Smooth muscle cell (in vitro differentiated cells): ENCODE results near the gene SIRPD. TPM values are rescaled to one million over a fixed set of nuclear protein-coding genes. Genes with fewer than 3 reads are reported as not detected.

Source experiments
- DNase-seq: peaks from one replicate; lab custom pipeline; 2025; ENCODE audit not compliant: unreplicated experiment; lab: John Stamatoyannopoulos, UW
- H2AFZ ChIP-seq: fragments of 200-600 bp; sonication (generic); 2 replicates; pipeline ENCODE4 v1.6.0; 2016; ENCODE audit warnings: antibody characterized with exemption, low read depth, mild to moderate bottlenecking
- H3F3A ChIP-seq: fragments of 200-600 bp; sonication (generic); 2 replicates; pipeline ENCODE4 v1.6.0; 2017; ENCODE audit warnings: antibody characterized with exemption, low read depth
- H3K27ac ChIP-seq: fragments of 200-600 bp; sonication (generic); 2 replicates; pipeline ENCODE4 v1.5.1; 2016; ENCODE audit warnings: low read depth, mild to moderate bottlenecking
- H3K27me3 ChIP-seq: fragments of 200-600 bp; sonication (generic); 2 replicates; pipeline ENCODE4 v1.6.1; 2016; ENCODE audit warnings: low read depth, mild to moderate bottlenecking
- H3K36me3 ChIP-seq: fragments of 200-600 bp; sonication (generic); 2 replicates; pipeline ENCODE4 v1.5.1; 2016; ENCODE audit warnings: low read depth
- H3K4me1 ChIP-seq: fragments of 200-600 bp; sonication (generic); 2 replicates; pipeline ENCODE4 v1.5.1; 2016; ENCODE audit warnings: low read depth
- H3K4me2 ChIP-seq: fragments of 200-600 bp; sonication (generic); 2 replicates; pipeline ENCODE4 v1.6.0; 2016; ENCODE audit warnings: mild to moderate bottlenecking
- H3K4me3 ChIP-seq: fragments of 200-600 bp; sonication (generic); 2 replicates; pipeline ENCODE4 v1.5.1; 2016; ENCODE audit warnings: mild to moderate bottlenecking
- H3K79me2 ChIP-seq: fragments of 200-600 bp; sonication (generic); 2 replicates; pipeline ENCODE4 v1.6.0; 2016; ENCODE audit warnings: low read depth, mild to moderate bottlenecking
- H3K9ac ChIP-seq: fragments of 200-600 bp; sonication (generic); 2 replicates; pipeline ENCODE4 v1.6.0; 2016; ENCODE audit warnings: low read depth
- H3K9me3 ChIP-seq: fragments of 200-600 bp; sonication (generic); replicated peaks from 2 replicates; pipeline ENCODE4 v1.5.1; 2016; ENCODE audit warnings: low read depth
- H4K20me1 ChIP-seq: fragments of 200-600 bp; sonication (generic); 2 replicates; pipeline ENCODE4 v1.6.0; 2016; ENCODE audit warnings: low read depth
- WGBS: methylation state at CpG from one replicate; pipeline ENCODE4 v1.1.7; 2016; ENCODE audit warnings: low lambda C conversion rate; 5-methylcytosine and 5-hydroxymethylcytosine counted together
- polyA plus RNA-seq: library from polyadenylated mRNA; unstranded; fragments of >200 nt; fragmentation: Nextera tagmentation; extraction: Ambion mirVana; gene quantifications from 2 replicates; pipeline ENCODE4 v1.2.1, GENCODE V29; 2016
- small RNA-seq: library from RNA; depleted of rRNA; stranded (forward); fragments of <200 nt; gene quantifications from one replicate; pipeline ENCODE3, GENCODE V24; 2014
- total RNA-seq: library from RNA; depleted of rRNA; stranded (reverse); fragments of >200 nt; gene quantifications from 2 replicates; pipeline ENCODE4 v1.2.3, GENCODE V29; 2014
- TF ChIP-seq, protein P1 (sequence below): fragments of 200-600 bp; sonication (generic); IDR thresholded peaks from 2 replicates; pipeline ENCODE4 v1.5.1; 2017; ENCODE audit warnings: borderline replicate concordance, mild to moderate bottlenecking, antibody characterized with exemption; ENCODE audit not compliant: insufficient read depth, poor library complexity, severe bottlenecking

The SIRPD gene
- total and polyA plus RNA-seq, 2 experiments from 2014 or later, result not detected

DNA sequence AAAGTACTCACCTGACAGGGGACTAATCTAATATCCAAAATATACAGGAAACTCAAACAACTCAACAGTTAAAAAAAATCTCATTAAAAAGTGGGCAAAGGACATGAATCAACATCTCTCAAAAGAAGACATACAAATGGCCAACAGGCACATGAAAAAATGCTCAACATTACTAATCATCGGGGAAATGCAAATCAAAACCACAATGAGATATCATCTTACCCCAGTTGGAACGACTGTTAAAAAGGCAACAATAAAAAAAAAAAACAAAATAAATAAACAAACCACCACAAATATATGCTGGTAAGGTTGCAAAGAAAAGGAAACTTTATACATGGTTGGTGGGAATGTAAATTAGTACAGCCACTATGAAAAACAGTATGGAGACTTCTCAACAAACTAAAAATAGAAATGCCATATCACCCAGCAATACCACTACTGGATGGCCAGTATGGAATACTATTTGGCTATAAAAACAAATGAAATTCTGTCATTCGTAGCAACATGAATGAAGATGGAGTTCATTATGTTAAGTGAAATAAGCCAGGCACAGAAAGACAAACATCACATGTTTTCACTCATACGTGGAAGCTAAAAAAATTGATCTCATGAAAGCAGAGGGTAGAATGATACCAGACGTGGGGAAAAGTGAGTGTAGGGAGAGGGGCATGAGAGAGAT, 72.9 kb downstream of the SIRPD start:
- Histone ChIP-seq H3K4me2 (no peak overlapping the region), H3K4me1 (no peaks in the 10 kb centered on the region), H3K9ac (no peak overlapping the region), H3K27me3 (peaks cover 6% of the 10 kb centered on the region), H3K4me3 (no peak overlapping the region), H3K27ac (no peak overlapping the region), H2AFZ (no peak overlapping the region), H3K36me3 (no peaks in the 10 kb centered on the region), H3K79me2 (no peaks in the 10 kb centered on the region), H3F3A (no peaks in the 10 kb centered on the region), H3K9me3 (no peaks in the 10 kb centered on the region), H4K20me1 (no peaks in the 10 kb centered on the region)
- 65% methylated on average over 5 of the region's 5 CpGs for WGBS
- no peak for DNase-seq
- TF ChIP-seq, protein P1, sequence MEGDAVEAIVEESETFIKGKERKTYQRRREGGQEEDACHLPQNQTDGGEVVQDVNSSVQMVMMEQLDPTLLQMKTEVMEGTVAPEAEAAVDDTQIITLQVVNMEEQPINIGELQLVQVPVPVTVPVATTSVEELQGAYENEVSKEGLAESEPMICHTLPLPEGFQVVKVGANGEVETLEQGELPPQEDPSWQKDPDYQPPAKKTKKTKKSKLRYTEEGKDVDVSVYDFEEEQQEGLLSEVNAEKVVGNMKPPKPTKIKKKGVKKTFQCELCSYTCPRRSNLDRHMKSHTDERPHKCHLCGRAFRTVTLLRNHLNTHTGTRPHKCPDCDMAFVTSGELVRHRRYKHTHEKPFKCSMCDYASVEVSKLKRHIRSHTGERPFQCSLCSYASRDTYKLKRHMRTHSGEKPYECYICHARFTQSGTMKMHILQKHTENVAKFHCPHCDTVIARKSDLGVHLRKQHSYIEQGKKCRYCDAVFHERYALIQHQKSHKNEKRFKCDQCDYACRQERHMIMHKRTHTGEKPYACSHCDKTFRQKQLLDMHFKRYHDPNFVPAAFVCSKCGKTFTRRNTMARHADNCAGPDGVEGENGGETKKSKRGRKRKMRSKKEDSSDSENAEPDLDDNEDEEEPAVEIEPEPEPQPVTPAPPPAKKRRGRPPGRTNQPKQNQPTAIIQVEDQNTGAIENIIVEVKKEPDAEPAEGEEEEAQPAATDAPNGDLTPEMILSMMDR, result no peak

Small RNA genes lying within 50 kb of the gene (small RNA-seq; reads per million reads assigned to genes)
- not detected for gene RNU6-917P

Other genes starting within 250 kb of the SIRPD start
- gene SDCBP2, start 228.6 kb downstream of the SIRPD start, total RNA-seq, result 2.9 and 3.6 TPM in 2 replicates
- 2.6 and 4.7 TPM in 2 replicates for gene SDCBP2, start 228.6 kb downstream of the SIRPD start, polyA plus RNA-seq
- gene FKBP1A, start 164.7 kb downstream of the SIRPD start, total RNA-seq, result 137 and 184 TPM in 2 replicates
- 150 and 163 TPM in 2 replicates for gene FKBP1A, start 164.7 kb downstream of the SIRPD start, polyA plus RNA-seq
- 22.4 and 31.8 TPM in 2 replicates for gene NSFL1C, start 90.9 kb downstream of the SIRPD start, total RNA-seq
- 82.9 and 92.4 TPM in 2 replicates for gene NSFL1C, start 90.9 kb downstream of the SIRPD start, polyA plus RNA-seq
- gene SIRPB2, start 66.3 kb downstream of the SIRPD start, total RNA-seq, result not detected in 2 replicates
- not detected in 2 replicates for gene SIRPB2, start 66.3 kb downstream of the SIRPD start, polyA plus RNA-seq
- gene SIRPB1, start 62.3 kb upstream of the SIRPD start, total RNA-seq, result 0.18 and 0.49 TPM in 2 replicates
- 0.61 and 1.3 TPM in 2 replicates for gene SIRPB1, start 62.3 kb upstream of the SIRPD start, polyA plus RNA-seq
- not detected in 2 replicates for gene SIRPG, start 100.1 kb upstream of the SIRPD start, total RNA-seq
- gene SIRPG, start 100.1 kb upstream of the SIRPD start, polyA plus RNA-seq, result not detected in 2 replicates